Measurements from ENCODE around the gene RASGRP4. TPM values are rescaled to one million over a fixed set of nuclear protein-coding genes. Genes with fewer than 3 reads are reported as not detected.

The RASGRP4 gene
- total RNA-seq, 1 donor from 2014 or later, result not detected

DNA sequence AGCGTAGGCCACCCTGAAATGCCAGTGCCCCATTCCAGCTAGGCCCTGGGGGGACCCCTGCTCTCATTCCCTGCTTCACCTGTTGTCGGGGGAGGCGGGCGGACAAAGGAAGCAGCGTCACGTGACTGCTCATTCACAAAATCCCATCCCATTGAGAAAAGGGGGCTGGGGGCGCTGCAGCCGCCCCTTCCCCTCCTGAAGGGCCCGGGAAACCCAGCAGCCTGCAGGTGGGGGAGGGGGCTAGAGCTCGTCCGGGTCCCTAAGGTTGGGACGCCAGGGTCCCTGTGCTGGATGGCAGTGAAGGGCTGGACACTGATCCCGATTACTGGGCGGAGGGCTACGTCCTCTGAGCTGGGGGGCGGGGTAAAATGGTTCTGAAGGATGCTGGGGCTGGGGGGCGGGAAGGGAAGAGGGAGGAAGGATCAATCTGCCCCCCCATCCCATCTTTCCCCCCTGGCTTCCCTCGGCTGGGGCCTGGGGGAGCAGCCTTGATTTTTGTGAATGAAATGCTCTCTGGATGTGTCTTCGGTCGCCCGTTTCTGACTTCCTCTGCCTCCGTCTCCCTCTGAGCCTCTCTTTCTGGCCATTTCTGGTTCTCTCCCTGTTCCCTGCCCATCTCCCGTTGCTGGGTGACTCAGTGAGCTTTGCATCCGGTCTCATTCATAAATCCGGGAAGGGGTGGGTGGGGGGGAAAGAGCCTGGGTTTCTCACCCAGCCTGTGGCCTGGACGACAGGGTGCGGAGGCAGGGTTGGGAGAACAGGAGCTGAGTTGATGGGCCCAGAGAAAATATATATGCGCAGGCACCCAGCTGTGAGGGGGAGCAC lies 36.7 kb downstream of the RASGRP4 start:
- Mint-ChIP-seq H3K27me3 (ENCODE audit: low read depth, unreplicated experiment) (peaks cover 2% of the 10 kb centered on the region), H3K9me3 (ENCODE audit: unreplicated experiment) (peaks cover 3% of the 10 kb centered on the region), H3K4me1 (ENCODE audit: low read depth, unreplicated experiment) (peaks cover 15% of the 10 kb centered on the region), H3K36me3 (ENCODE audit: low read depth, unreplicated experiment) (peaks cover 18% of the 10 kb centered on the region), H3K4me3 (ENCODE audit: unreplicated experiment) (peak overlapping the region; percentile 92), H3K27ac (ENCODE audit: unreplicated experiment) (peak overlapping the region; percentile 83)
- Histone ChIP-seq H2AFZ (ENCODE audit: low read depth, low read length) (peak overlapping the region; percentile 51), H3K4me1 (ENCODE audit: insufficient read depth, low read length) (peaks cover 29% of the 10 kb centered on the region), H3K4me3 (ENCODE audit: insufficient read depth, low read depth, low read length) (peak overlapping the region; percentile 89), H3K79me2 (ENCODE audit: insufficient read depth, low read length) (peaks cover 24% of the 10 kb centered on the region), H3K27me3 (ENCODE audit: insufficient read depth, low read length) (no peaks in the 10 kb centered on the region), H3K4me2 (ENCODE audit: low read length) (peak overlapping the region; percentile 97), H3K9ac (ENCODE audit: low read length) (peak overlapping the region; percentile 90), H4K20me1 (ENCODE audit: insufficient read depth, low read length) (peaks cover 32% of the 10 kb centered on the region), H3K36me3 (ENCODE audit: insufficient read depth, low read length) (peaks cover 14% of the 10 kb centered on the region), H3K9me3 (ENCODE audit: insufficient read depth, low read depth, low read length) (no peaks in the 10 kb centered on the region), H3K27ac (ENCODE audit: low read depth, low read length) (peak overlapping the region; percentile 84)
- FAIRE-seq, result no peak
- peak; percentile 74 for DNase-seq (ENCODE audit: low read depth)
- TF ChIP-seq EZH2 (IDR thresholded peaks at IDR 0.05; ENCODE audit: insufficient read depth, low read length), result no peak
- TF ChIP-seq, protein P1, sequence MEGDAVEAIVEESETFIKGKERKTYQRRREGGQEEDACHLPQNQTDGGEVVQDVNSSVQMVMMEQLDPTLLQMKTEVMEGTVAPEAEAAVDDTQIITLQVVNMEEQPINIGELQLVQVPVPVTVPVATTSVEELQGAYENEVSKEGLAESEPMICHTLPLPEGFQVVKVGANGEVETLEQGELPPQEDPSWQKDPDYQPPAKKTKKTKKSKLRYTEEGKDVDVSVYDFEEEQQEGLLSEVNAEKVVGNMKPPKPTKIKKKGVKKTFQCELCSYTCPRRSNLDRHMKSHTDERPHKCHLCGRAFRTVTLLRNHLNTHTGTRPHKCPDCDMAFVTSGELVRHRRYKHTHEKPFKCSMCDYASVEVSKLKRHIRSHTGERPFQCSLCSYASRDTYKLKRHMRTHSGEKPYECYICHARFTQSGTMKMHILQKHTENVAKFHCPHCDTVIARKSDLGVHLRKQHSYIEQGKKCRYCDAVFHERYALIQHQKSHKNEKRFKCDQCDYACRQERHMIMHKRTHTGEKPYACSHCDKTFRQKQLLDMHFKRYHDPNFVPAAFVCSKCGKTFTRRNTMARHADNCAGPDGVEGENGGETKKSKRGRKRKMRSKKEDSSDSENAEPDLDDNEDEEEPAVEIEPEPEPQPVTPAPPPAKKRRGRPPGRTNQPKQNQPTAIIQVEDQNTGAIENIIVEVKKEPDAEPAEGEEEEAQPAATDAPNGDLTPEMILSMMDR (IDR thresholded peaks at IDR 0.05; ENCODE audit: insufficient read depth, low read depth, low read length), result no peak

GRCh38 chr19:38388349-38389100 lies 37.5 kb downstream of the RASGRP4 start, which contains the start of gene SPRED3:
Gene SPRED3 (plus strand): TSS chr19:38388697. CDS start chr19:38390303, 1,606 bp downstream.
- H2AFZ ChIP-seq (ENCODE audit: low read depth, low read length), result peak within 1 kb of the TSS; percentile 51
- no peaks in the 10 kb centered on the region for H3K27me3 ChIP-seq (ENCODE audit: insufficient read depth, low read length)
- H3K27ac Mint-ChIP-seq (ENCODE audit: unreplicated experiment), result peak within 1 kb of the TSS; percentile 97
- H3K9ac ChIP-seq (ENCODE audit: low read length), result peak within 1 kb of the TSS; percentile 90
- H3K36me3 ChIP-seq (ENCODE audit: insufficient read depth, low read length), result peaks cover 9% of the 10 kb centered on the region
- peaks cover 32% of the 10 kb centered on the region for H4K20me1 ChIP-seq (ENCODE audit: insufficient read depth, low read length)
- peaks cover 3% of the 10 kb centered on the region for H3K9me3 Mint-ChIP-seq (ENCODE audit: unreplicated experiment)
- peaks cover 29% of the 10 kb centered on the region for H3K4me1 ChIP-seq (ENCODE audit: insufficient read depth, low read length)
- TF ChIP-seq EZH2 (IDR thresholded peaks at IDR 0.05; ENCODE audit: insufficient read depth, low read length), result no peak
- TF ChIP-seq, protein P1 (IDR thresholded peaks at IDR 0.05; ENCODE audit: insufficient read depth, low read depth, low read length), result no peak
- FAIRE-seq (no peak), DNase-seq (ENCODE audit: low read depth) (no peak)
- peak within 1 kb of the TSS; percentile 84 for H3K27ac ChIP-seq (ENCODE audit: low read depth, low read length)
- H3K36me3 Mint-ChIP-seq (ENCODE audit: low read depth, unreplicated experiment), result peaks cover 14% of the 10 kb centered on the region
- no peaks in the 10 kb centered on the region for H3K9me3 ChIP-seq (ENCODE audit: insufficient read depth, low read depth, low read length)
- H3K4me2 ChIP-seq (ENCODE audit: low read length), result peak within 1 kb of the TSS; percentile 97
- H3K27me3 Mint-ChIP-seq (ENCODE audit: low read depth, unreplicated experiment), result no peaks in the 10 kb centered on the region
- H3K4me3 Mint-ChIP-seq (ENCODE audit: unreplicated experiment), result peak within 1 kb of the TSS; percentile 95
- H3K4me3 ChIP-seq (ENCODE audit: insufficient read depth, low read depth, low read length), result peak within 1 kb of the TSS; percentile 89
- peaks cover 24% of the 10 kb centered on the region for H3K79me2 ChIP-seq (ENCODE audit: insufficient read depth, low read length)
- peaks cover 15% of the 10 kb centered on the region for H3K4me1 Mint-ChIP-seq (ENCODE audit: low read depth, unreplicated experiment)
